GM19397 (cell line): ENCODE data around the gene STARD13.

Source experiments
- ATAC-seq: cut with Tn5 transposase; IDR thresholded peaks from one replicate; pipeline ENCODE4 v1.9.1; 2021; ENCODE audit warnings: mild to moderate bottlenecking, moderate library complexity; ENCODE audit not compliant: unreplicated experiment

STARD13 gene

GRCh38 chr13:33285420-33286124, at the start of gene STARD13:
Gene STARD13 (minus strand): TSS chr13:33285755. CDS start chr13:33285638, 117 bp downstream.
- peak; percentile 61 for ATAC-seq

GRCh38 chr13:33334831-33335230, 49.3 kb upstream of the STARD13 start:
- ATAC-seq, result no peak

DNA sequence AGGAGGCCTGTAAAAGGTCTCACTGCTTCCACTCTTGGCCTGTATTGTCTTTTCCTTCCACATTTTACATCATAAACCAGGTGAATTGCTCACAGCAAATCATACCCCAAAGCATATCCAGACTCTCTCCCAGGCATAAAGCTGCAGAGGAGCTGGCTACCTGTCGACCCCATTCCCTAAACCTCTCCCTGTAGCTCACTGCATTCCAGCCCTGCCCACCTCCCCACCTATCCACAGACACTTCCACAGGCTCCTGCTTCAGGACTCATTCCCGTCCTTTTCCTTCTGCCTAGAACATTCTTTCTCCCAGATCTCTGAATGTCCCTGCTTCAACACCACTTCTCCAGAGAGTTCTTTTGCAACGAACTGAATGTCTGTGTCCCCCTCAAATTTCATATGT, 46.4 kb upstream of the STARD13 start:
- ATAC-seq, result no peak

- no peak for ATAC-seq
Observed at GRCh38 chr13:33330483-33330882, 44.9 kb upstream of the STARD13 start.

- no peak for ATAC-seq
Observed at GRCh38 chr13:33328701-33329100, 43.1 kb upstream of the STARD13 start.

DNA sequence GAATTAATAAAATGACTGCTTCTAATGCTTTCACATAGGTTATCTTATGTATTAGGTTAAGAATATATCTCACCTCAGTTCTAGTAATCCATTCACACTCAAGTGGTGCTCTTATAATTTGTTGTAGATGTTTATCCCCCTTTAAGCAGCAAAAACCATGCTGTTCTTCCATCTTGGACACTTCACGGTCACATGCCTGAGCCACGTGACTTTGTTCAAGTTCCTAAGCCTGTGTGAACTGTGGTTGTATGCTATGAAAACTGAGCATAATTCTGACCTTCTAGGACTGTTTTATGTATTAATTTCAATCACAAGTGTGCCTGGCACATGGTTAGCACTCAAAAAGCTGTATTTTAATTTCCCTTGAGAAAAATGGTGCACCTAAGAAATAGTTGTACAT, 41.2 kb upstream of the STARD13 start:
- no peak for ATAC-seq

GRCh38 chr13:33326246-33326645, 40.7 kb upstream of the STARD13 start:
- ATAC-seq, result no peak

- no peak for ATAC-seq
Observed at GRCh38 chr13:33323801-33324510, 38.4 kb upstream of the STARD13 start.

GRCh38 chr13:33322965-33323668, 37.6 kb upstream of the STARD13 start:
- ATAC-seq, result no peak

- no peak for ATAC-seq
Observed at GRCh38 chr13:33322543-33322809, 36.9 kb upstream of the STARD13 start.

DNA sequence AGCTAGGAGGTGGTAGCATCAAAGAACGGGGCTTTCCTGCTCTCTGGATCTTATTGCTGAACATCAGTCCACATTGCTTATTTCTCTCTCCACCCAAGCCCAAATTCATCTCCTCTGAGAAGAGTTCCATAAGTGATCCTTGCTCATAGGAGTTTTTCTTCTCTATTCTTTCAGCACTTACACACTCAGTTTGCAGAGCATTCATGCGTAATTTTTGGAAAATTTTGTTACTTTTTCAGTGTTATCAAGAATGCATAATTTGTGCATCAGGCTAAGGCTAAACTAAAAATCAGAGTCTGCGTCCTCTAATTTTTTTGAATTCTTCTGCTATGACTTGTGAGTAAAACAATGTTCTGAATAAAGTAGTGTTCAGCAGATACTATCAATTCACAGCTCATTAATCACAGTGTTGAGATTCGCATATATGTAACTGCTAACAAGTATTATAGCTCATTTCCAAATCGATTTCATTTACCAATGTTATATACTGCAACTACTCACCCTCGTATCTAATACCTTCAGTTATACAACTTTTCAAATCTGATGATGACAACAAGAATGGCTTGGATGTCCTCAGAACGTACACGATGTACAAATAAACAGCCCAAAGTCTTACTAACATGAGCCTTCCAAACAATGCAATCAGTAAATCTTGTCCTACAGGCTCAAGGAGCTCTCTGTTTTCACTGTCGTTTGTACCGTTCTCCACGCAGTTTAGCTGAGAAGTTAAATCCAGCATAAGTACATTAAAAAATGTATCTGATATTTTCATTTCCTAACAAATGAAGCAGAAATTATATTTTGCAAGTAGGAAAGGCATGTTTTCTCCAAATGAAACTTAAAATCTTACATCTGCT, 36.4 kb upstream of the STARD13 start:
- no peak for ATAC-seq

DNA sequence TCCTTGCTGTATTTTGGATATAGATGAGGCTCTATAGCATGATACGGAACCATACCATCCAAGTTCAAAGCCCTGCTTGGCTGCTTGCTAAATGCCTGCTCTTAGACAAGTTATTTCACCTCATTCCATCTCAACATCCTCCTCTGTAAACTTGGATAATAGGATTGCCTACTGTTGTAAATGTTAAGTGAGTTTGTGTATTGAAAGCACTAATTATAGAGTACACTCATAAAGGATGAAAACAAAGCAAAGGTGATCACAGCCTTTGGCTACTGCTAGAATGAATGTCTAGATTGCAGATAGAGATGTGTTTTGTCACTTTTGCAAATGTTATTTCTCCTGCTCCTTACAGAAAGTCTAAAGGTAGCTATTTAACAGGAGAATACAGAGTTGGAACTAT, 34.3 kb upstream of the STARD13 start:
- ATAC-seq, result no peak

GRCh38 chr13:33318744-33319143, 33.2 kb upstream of the STARD13 start:
- ATAC-seq, result no peak

- no peak for ATAC-seq
Observed at GRCh38 chr13:33318037-33318436, 32.5 kb upstream of the STARD13 start.

DNA sequence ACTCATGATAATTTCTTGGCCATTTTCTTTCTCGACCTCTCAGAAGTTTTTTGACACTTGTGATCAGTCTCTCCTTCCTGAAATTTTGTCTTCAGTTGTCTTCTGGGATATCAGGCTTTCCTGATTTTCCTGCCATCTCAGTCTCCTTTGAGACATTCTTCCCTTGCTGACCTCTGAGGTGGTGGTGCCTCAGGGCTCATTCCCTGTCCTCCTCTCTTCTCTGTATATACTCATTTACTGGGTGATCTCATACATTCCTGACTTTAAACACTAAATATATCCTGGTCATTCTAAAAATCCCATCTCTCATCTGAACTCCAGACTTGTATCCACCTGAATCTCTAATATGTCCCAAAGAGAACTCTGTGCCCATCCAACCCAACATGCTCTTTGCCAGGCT, 31.3 kb upstream of the STARD13 start:
- no peak for ATAC-seq

DNA sequence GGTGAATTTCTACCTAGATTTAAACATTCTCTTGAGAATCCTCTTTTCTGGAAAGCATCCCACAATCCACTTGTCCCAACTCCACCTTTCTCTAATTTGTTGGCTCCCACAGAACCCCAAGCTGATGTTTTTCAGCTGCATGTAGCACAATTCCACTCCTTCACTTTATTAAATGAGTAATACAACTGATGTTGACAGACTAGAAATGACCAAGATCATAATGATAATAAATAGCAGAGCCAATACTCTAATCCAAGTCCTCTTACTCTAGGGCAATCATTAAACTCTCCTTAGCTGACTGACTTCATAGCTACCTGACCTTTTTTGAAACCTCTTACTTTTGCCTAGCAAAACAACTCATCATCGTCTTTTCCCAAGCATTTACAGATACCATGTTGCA, 27.9 kb upstream of the STARD13 start:
- ATAC-seq, result no peak

DNA sequence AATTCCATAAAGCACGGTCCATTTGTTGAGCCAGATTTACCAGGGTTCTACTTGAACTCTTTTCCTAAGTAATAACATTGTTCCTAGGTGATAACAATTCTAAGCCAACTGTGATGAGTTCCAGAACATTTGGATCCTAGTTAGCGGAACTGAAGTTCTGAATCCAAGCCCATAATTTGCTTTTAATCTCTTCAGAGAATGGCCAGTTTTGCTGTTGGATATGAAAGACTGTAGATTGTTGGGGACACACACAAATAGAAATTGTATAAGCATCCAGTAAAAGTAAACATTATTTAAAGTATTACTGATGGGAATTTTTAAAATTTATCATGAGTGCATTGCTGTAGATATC, 27.3 kb upstream of the STARD13 start:
- ATAC-seq, result no peak

- ATAC-seq, result no peak
Observed at GRCh38 chr13:33312150-33312860, 26.8 kb upstream of the STARD13 start.

DNA sequence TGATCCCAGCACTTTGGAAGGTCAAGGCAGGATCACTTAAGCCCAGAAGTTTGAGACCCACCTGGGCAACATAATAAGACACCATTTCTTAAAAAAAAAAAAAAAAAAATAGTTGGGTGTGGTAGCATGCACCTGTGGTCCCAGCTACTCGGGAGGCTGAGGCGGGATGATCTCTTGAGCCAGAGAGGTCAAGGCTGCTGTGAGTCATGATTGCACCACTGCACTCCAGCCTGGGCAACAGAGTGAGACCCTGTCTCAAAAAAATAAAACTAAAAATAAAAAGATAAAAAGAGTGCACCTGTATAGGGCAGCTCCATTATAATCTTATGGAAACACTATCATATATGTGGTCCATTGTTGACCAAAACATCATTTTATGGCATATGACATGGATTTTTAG, 25.5 kb upstream of the STARD13 start:
- ATAC-seq, result no peak

- no peak for ATAC-seq
Observed at GRCh38 chr13:33310245-33311038, 24.9 kb upstream of the STARD13 start.
